ENCODE measurements around the gene IGF1R.
A peak's percentile ranks its signal among the peaks of the same experiment; 100 is the strongest.

Gene IGF1R

GRCh38 chr15:98856532-98856907 is 208.2 kb downstream of the IGF1R start:
- DNase-seq (ENCODE audit: low read depth in 2 of 2): no peak

- no peak for DNase-seq (ENCODE audit: low read depth in 2 of 2)
These were observed 210.3 kb downstream of the IGF1R start for GRCh38 chr15:98858610-98859023.

- no peak for DNase-seq (ENCODE audit: low read depth in 2 of 2)
These were observed 210.8 kb downstream of the IGF1R start for GRCh38 chr15:98859149-98859548.

DNA sequence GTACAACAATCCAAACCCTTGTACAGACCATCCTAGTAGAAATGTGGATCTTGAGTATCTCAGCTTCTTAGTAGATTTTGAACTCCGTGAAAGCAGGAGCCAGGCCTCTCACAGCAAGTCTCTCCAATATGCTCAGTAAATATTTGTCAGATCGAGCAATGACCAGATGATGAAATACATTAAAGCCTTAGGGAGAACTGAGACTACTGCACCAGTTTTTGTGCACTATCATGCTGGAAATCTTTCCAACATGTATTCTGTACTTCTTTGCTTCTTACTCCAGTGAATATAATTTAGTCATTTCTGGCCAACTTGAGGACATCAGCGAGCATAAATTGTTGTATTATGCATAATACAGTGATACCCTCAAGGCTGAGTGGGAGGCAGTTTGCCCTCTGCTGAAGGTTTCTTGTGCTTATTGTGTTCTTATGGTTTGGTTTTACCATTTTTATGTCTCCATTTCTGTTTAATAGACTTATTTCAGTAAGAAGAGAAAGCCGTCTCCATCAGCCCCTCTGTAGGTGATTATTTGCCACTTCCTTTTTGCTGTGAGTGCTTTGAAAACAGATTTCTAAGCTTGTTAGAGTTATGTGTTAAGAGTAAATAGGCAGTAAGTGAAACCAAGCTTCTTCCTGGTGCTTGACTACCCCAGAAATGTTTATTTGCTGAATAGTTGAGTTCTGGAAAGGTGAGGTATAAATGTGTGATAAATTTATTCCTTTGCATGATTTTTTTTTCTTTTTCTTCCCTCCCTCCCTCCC is 212.1 kb downstream of the IGF1R start:
- DNase-seq (ENCODE audit: low read depth in 2 of 2): no peak

DNA sequence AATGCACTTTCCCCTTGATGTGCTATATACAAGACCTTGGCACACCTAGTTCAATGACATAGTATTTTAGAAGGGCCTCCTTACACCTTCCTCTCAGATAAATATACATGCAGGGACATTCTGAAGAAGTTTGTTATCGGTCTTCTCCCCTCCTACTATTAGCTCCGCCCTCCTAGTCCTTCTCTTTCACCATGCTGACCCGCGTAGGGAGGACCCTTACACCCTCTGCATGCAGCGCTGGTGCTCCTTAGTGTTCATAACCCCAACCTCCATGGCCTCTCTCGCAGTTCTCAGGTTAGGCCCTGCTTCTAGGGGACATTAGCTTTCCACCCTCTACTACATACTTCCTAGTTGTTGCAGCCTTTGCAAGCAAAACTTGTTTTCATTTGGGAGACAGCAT is 212.8 kb downstream of the IGF1R start:
- no peak for DNase-seq (ENCODE audit: low read depth in 2 of 2)

DNA sequence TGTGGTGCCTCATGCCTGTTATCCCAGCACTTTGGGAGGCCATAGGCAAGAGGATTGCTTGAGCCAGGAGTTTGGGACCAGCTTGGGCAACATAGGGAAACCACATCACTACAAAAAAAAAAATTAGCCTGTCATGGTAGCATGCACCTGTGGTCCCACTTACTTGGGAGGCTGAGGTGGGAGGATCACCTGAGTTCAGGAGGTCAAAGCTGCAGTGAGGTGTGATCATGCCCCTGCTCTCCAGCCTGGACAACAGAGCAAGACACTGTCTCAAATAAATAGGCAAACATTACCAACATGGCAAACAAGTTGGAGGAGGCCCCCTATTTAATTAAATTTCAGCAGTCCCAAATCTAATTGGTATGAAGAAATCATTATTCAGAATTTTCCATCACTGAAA is 215.6 kb downstream of the IGF1R start:
- no peak for DNase-seq (ENCODE audit: low read depth in 2 of 2)

- DNase-seq (ENCODE audit: low read depth in 2 of 2): peak; percentile 58 to 60
These were observed 217.3 kb downstream of the IGF1R start for GRCh38 chr15:98865397-98866339.

- no peak for DNase-seq (ENCODE audit: low read depth in 2 of 2)
These were observed 218.2 kb downstream of the IGF1R start for GRCh38 chr15:98866511-98866910.

DNA sequence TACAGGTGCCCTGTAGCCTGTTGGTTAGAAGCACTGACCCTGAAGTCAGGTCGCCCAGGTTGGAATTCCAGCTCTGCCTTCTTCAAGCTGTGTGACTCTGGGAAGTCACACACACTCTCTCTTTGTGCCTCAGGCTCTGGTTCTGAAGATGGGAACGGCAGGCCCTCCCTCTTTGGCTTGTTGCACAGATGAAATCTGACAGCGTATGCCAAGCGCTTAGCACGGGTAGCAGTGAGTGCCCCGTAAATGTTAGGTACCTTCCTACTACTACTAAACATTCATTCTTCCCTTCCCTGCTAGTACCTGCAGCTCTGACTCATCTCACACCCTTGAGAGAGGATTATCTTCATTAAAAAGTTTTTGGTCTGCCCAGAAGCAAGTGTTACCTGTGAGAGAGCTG is 220.2 kb downstream of the IGF1R start:
- DNase-seq (ENCODE audit: low read depth in 2 of 2): no peak

- DNase-seq (ENCODE audit: low read depth in 2 of 2): no peak
These were observed 222.4 kb downstream of the IGF1R start for GRCh38 chr15:98870788-98871187.

DNA sequence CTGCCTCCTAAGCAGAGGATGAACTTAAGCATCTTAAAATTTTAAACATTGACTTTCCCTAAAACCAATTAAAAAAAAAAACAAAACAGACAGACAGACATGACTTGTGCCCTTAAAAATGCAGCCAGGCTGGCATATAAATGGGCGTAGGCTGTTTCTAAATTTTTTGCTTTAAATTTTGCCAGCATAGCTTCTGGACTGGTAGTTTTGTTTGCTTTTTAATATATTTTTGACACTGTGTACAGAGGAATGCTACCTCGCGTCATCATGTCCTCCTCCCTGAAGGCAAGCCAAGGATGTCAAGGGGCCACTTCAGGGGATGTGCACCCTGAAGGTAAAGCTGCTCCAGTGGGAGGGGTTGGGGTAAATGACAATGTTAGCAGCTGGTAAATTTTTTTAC is 224.4 kb downstream of the IGF1R start:
- DNase-seq (ENCODE audit: low read depth in 2 of 2): no peak

GRCh38 chr15:98873441-98874218 is 225.3 kb downstream of the IGF1R start:
- no peak for DNase-seq (ENCODE audit: low read depth in 2 of 2)

- DNase-seq (ENCODE audit: low read depth in 2 of 2): no peak
These were observed 226.0 kb downstream of the IGF1R start for GRCh38 chr15:98874370-98874769.

GRCh38 chr15:98874773-98875172 is 226.4 kb downstream of the IGF1R start:
- DNase-seq (ENCODE audit: low read depth in 2 of 2): no peak

DNA sequence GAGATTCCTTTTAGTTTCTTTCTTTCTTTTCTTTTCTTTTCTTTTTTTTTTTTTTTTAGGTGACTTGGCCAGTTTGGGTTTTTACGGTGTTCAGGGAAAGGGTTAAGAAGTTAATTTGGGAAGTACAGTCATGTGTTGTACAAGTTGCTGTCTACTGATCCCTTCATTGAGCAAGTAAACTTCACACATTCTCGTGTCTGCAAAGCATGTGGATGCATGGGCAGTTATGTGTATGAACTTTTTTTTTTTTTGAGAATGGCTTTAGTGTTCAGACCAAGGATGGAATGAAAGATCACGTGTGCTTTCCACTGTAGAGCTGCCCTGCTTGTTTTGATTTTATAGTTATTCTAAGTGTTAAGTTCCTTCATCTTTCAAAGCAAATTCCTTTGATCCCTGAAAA is 227.0 kb downstream of the IGF1R start:
- DNase-seq (ENCODE audit: low read depth in 2 of 2): no peak

DNA sequence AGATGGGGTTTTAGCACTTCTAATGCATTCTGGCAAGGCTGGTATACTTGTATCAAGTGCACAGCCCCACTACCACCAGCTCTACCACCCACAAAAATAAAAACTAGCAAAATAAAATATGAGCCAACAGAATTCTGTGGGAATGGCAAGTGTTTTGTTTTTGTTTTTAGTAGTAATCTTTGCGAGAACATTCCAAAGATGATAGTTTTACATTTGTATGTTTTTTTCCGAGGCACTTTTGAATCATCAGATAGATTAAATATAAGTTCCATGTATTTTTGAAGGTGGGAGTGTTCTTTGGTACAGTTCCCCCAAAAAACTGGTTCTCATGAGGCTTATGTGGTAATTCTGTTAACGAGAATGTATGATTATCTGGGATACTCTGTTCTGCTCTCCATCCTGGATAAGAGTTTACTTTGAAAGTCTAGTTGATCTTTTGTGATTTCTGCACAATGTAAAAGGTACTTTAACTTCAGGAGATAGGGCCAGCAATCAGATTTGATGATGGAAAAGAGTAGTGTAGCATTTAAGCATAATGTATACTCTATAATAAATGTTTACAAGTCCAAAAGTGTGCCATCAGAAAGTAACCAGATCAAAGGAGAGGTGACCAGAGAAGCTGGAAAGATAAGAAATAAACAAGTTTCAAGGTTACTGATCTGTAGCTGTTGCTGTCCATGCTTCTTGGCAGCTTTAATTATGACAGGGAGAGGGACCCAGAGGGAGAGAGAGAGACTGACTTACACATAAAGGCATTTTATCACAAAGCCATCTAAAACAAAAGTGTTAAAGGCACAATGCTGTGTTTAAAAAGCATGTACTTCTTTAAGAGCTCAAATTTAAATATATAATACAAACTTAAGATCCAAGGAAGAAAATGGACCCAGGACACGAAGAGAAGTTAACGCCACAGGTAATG is 228.4 kb downstream of the IGF1R start:
- no peak for DNase-seq (ENCODE audit: low read depth in 2 of 2)

DNA sequence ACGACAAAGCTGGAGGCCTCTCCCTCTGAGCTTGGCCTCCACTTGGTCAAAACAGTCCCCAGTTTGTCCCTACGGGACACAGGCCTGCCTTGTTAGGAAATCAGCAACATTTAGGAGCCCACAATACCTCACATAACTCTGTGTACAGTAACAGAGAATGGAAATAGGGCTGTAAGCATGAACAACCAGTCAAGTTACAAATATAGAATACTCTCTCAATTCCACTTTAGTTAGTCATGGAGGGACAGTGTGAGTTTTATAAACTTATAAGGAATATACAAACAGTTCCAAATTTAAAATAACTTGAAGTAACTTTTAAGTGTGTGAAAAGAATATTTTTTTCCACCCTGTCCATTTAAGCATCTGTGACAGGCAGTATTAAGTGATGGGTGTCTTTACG is 229.8 kb downstream of the IGF1R start:
- DNase-seq (ENCODE audit: low read depth in 2 of 2): no peak

GRCh38 chr15:98878862-98879261 is 230.5 kb downstream of the IGF1R start:
- no peak for DNase-seq (ENCODE audit: low read depth in 2 of 2)

- no peak for DNase-seq (ENCODE audit: low read depth in 2 of 2)
These were observed 233.5 kb downstream of the IGF1R start for GRCh38 chr15:98881526-98882520.

DNA sequence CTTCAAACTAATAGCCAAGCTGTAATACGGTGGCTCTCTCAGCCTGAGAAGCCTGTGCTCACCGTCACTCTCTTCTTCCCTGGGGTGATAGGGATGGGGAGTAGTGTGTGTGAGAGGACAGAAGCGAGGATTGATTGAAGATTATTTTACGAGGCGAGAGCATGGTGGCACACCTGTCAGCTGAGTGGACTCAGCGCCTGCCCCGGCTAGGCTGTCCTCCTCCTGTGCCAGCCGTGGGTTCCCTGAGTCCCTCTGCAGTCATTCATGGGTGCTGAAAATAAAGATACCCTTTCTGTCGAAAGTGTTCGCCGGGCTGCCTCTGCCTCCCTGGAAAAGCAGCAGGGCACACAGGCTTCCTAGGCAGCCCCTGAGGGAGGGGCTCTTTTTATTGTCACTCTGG is 235.1 kb downstream of the IGF1R start:
- no peak for DNase-seq (ENCODE audit: low read depth in 2 of 2)

Measured in stimulated activated CD4-positive, alpha-beta T cell treated with anti-CD3 and anti-CD28 coated beads, Interleukin-4, amount 100 ng/mL, for 48 hours (primary cell).